K562 (cell line): ENCODE results near the gene KLK13. TPM values are rescaled to one million over a fixed set of nuclear protein-coding genes. Genes with fewer than 3 reads are reported as not detected.
A peak's percentile ranks its signal among the peaks of the same experiment; 100 is the strongest.

Experiments
- ATAC-seq: fragments of 200-7000 bp; cut with Tn5 transposase; 3 replicates; pipeline ENCODE4 v1.9.1; 2020; ENCODE audit warnings: moderate library complexity
- BruUV-seq: library from RNA; stranded (reverse); fragments of 400-500 nt; replicated peaks from 2 replicates; lab custom pipeline; 2021; lab: Mats Ljungman, UMichigan
- CTCF ChIA-PET: fragments of 300-600 bp; formaldehyde crosslinking; extraction: SDS; loops from one replicate; lab custom pipeline; 2021; ENCODE audit warnings: low intra/inter-chr PET ratio; lab: Yijun Ruan, JAX
- POLR2A ChIA-PET: fragments of 300-600, 350-650 bp; sonication (Branson Sonifier 250); formaldehyde crosslinking; extraction: SDS; loops from one replicate; lab custom pipeline; 2021; ENCODE audit warnings: antibody characterized with exemption, inconsistent platforms; lab: Yijun Ruan, JAX
- DNase-seq, 4 experiments: peaks; one replicate each; pipeline versions ENCODE4 v3.0.0 to v3.0.0-alpha.2; 2011 to 2018; ENCODE audit warnings: low spot score in 3 of 4, mixed read lengths in 3 of 4; ENCODE audit errors: extremely low read depth in 1 of 4
- FAIRE-seq: peaks from 2 replicates; lab custom pipeline; 2011; peaks lifted over from hg19 to GRCh38; lab: Jason Lieb, UNC
- H2AFZ ChIP-seq: 2 replicates; pipeline ENCODE4 v1.6.0; 2011; ENCODE audit warnings: low read depth, low read length, control low read depth, inconsistent platforms
- H3K27ac ChIP-seq: fragments of 200-600 bp; 3 replicates; pipeline ENCODE4 v1.8.0; 2011; ENCODE audit warnings: low read depth, mild to moderate bottlenecking, control low read depth, inconsistent platforms, low read length, moderate library complexity, mixed read lengths; ENCODE audit errors: extremely low read depth
- H3K27me3 ChIP-seq, 2 experiments: fragments of 300-600 bp in 1 of 2; 2 replicates in 1 of 2; 3 replicates in 1 of 2; pipeline versions ENCODE4 v1.6.0 to v1.8.0; 2011; ENCODE audit warnings: inconsistent platforms in 2 of 2, low read length in 2 of 2, mild to moderate bottlenecking in 1 of 2, mixed read lengths in 1 of 2, moderate library complexity in 1 of 2; ENCODE audit not compliant: control insufficient read depth in 2 of 2, insufficient read depth in 2 of 2
- H3K36me3 ChIP-seq: fragments of 300-600 bp; 3 replicates; pipeline ENCODE4 v1.8.0; 2011; ENCODE audit warnings: mild to moderate bottlenecking, low read length, inconsistent platforms; ENCODE audit not compliant: control insufficient read depth, insufficient read depth
- H3K4me1 ChIP-seq, 2 experiments: fragments of 200-600 bp in 1 of 2; replicated peaks in 1 of 2; 2 replicates in 1 of 2; 3 replicates in 1 of 2; pipeline versions ENCODE4 v1.5.1 to v1.8.0; 2011; ENCODE audit warnings: inconsistent platforms in 2 of 2, low read length in 2 of 2, mild to moderate bottlenecking in 1 of 2, mixed read lengths in 1 of 2, moderate library complexity in 1 of 2; ENCODE audit not compliant: control insufficient read depth in 2 of 2, insufficient read depth in 2 of 2
- H3K4me2 ChIP-seq: 2 replicates; pipeline ENCODE4 v1.6.1; 2011; ENCODE audit warnings: low read length, control low read depth, inconsistent platforms, mixed read lengths; ENCODE audit not compliant: insufficient read depth
- H3K4me3 ChIP-seq: fragments of 200-600 bp; sonication (generic), shearing (Covaris generic); 2 replicates; pipeline ENCODE4 v1.5.1; 2016; ENCODE audit warnings: control low read depth, inconsistent platforms
- H3K79me2 ChIP-seq: fragments of 200-600 bp; 3 replicates; pipeline ENCODE4 v1.8.0; 2011; ENCODE audit warnings: low read length, inconsistent platforms; ENCODE audit not compliant: control insufficient read depth, insufficient read depth
- H3K9ac ChIP-seq, 2 experiments: 2 replicates each; pipeline versions ENCODE4 v1.6.0 to v1.6.1; 2011; ENCODE audit warnings: low read depth in 2 of 2, low read length in 2 of 2, control low read depth in 1 of 2, inconsistent platforms in 1 of 2, mild to moderate bottlenecking in 1 of 2, mixed read lengths in 1 of 2; ENCODE audit not compliant: insufficient read depth in 1 of 2
- H3K9me1 ChIP-seq: one replicate; pipeline ENCODE4 v1.6.0; 2011; ENCODE audit warnings: inconsistent platforms, mild to moderate bottlenecking, low read length, moderate library complexity; ENCODE audit not compliant: control insufficient read depth, insufficient read depth
- H3K9me3 ChIP-seq: replicated peaks from 2 replicates; pipeline ENCODE4 v1.5.1; 2011; ENCODE audit warnings: low read depth, low read length, inconsistent platforms; ENCODE audit not compliant: control insufficient read depth, insufficient read depth
- H4K20me1 ChIP-seq: replicated peaks from 2 replicates; pipeline ENCODE4 v1.6.1; 2011; ENCODE audit warnings: low read length, inconsistent platforms, mixed read lengths; ENCODE audit not compliant: control insufficient read depth, insufficient read depth
- CEBPB ChIP-seq: fragments of 450-650 bp; IDR thresholded peaks from 2 replicates; pipeline ENCODE4 v1.6.1; 2016; ENCODE audit warnings: missing genetic modification characterization, missing compliant biosample characterization
- CREB1 ChIP-seq, 2 experiments: sonication (generic) in 1 of 2; formaldehyde crosslinking in 1 of 2; IDR thresholded peaks; 2 replicates each; pipeline versions ENCODE4 v1.6.1 to v1.8.0; 2012 to 2022; ENCODE audit warnings: inconsistent platforms in 1 of 2, mild to moderate bottlenecking in 1 of 2, missing genetic modification reagents in 1 of 2, moderate library complexity in 1 of 2
- GABPB2 ChIP-seq: fragments of 250-450 bp; sonication (Bioruptor Pico); conservative IDR thresholded peaks from 2 replicates; pipeline ENCODE4 v1.5.1; 2021; ENCODE audit warnings: mild to moderate bottlenecking
- L3MBTL2 ChIP-seq: fragments of 450-650 bp; IDR thresholded peaks from 2 replicates; pipeline ENCODE4 v1.6.1; 2016; ENCODE audit warnings: mild to moderate bottlenecking, moderate library complexity
- NCOA1 ChIP-seq: fragments of 450-650 bp; IDR thresholded peaks from 2 replicates; pipeline ENCODE4 v1.6.1; 2016; ENCODE audit warnings: low read depth
- NFIC ChIP-seq: fragments of 450-650 bp; IDR thresholded peaks from 2 replicates; pipeline ENCODE4 v1.6.1; 2017; ENCODE audit warnings: mild to moderate bottlenecking, inconsistent platforms
- NUFIP1 ChIP-seq: fragments of 450-650 bp; IDR thresholded peaks from 2 replicates; pipeline ENCODE4 v1.6.1; 2018; ENCODE audit not compliant: partially characterized antibody
- ZNF354B ChIP-seq: fragments of 250-450 bp; sonication (Bioruptor Pico); IDR thresholded peaks from 2 replicates; pipeline ENCODE4 v1.4.0; 2020
- ZSCAN29 ChIP-seq: fragments of 450-650 bp; IDR thresholded peaks from 2 replicates; pipeline ENCODE4 v1.6.1; 2017
- WGBS: fragments of 100-300 bp; shearing (Covaris generic); methylation state at CpG from one replicate; pipeline ENCODE4 v1.1.6; 2016; ENCODE audit warnings: low coverage, mixed read lengths; ENCODE audit not compliant: insufficient coverage; ENCODE audit errors: missing lambda C conversion rate; 5-methylcytosine and 5-hydroxymethylcytosine counted together
- in situ Hi-C: fragments of 300-500 bp; cut with MboI; formaldehyde crosslinking; loops from 4 replicates; pipeline ENCODE4 v1.15.0; 2018; ENCODE audit warnings: inconsistent platforms, mixed read lengths
- intact Hi-C: fragments of 100-400 bp; cut with micrococcal nuclease; formaldehyde crosslinking; loops from 2 replicates; pipeline ENCODE4 v1.14.2; 2022
- polyA plus RNA-seq, 8 experiments: library from polyadenylated mRNA; depleted of rRNA in 4 of 8; stranded (reverse) in 5 of 8; unstranded in 3 of 8; fragments of >200 nt; fragmentation: Nextera tagmentation in 2 of 8; fragmentation: Illumina TruSeq in 1 of 8; extraction: Ambion mirVana in 2 of 8; extraction: Trizol in 1 of 8; gene quantifications; 2 replicates each; pipeline versions ENCODE4 v1.2.1 to v1.2.3, GENCODE V29; 2011 to 2014; ENCODE audit warnings: inconsistent platforms in 1 of 8, missing spikeins in 1 of 8
- total RNA-seq, 7 experiments: library from RNA; depleted of rRNA in 6 of 7; stranded (reverse); fragments of >200 nt in 6 of 7; fragmentation: Illumina TruSeq in 2 of 7; extraction: Trizol in 2 of 7; gene quantifications; 2 replicates each; pipeline versions ENCODE4 v1.2.1 to v1.2.3, GENCODE V29; 2011 to 2021; ENCODE audit warnings: low replicate concordance in 1 of 7

The KLK13 gene
- total and polyA plus RNA-seq, 9 of the 15 experiments (the other 6 are each of a cell fraction or from before 2014, with no cell fraction given), result 0.72 to 9.0 (median 2.3) TPM

GRCh38 chr19:51090471-51090870 lies 25.6 kb upstream of the KLK13 start:
- DNase-seq (no peak), ATAC-seq (no peak), FAIRE-seq (no peak)
- no TSS peak for BruUV-seq
- 0 out of 2 replicates have a peak, but pooled peaks cover 5% of the 10 kb centered on the region for H4K20me1 ChIP-seq
- no peak overlapping the region for H3K9ac ChIP-seq
- no peak overlapping the region for H3K4me3 ChIP-seq
- no peaks in the 10 kb centered on the region for H3K36me3 ChIP-seq
- H3K27me3 ChIP-seq, result peaks cover 17 to 47% of the 10 kb centered on the region in 2 experiments; a peak in 3 of 5 replicates
- TF ChIP-seq ZNF354B (no peak), CREB1 (IDR thresholded peaks at IDR 0.05) (no peak), CREB1 (CRISPR knock-in tag; IDR thresholded peaks at IDR 0.05) (no peak), L3MBTL2 (peak; percentile 27), ZSCAN29 (no peak), GABPB2 (CRISPR knock-in tag) (no peak)
- H3K9me1 ChIP-seq, result peaks cover 4% of the 10 kb centered on the region
- POLR2A ChIA-PET, result interaction anchor here (0.6 kb wide), 1 partner anchor 278 kb away, joined by 4 read pairs; no protein-coding TSS in a partner anchor
- in situ Hi-C loops (loop anchor here (5.0 to 10.0 kb wide), 3 partner anchors 68 to 386 kb away; no protein-coding TSS in a partner anchor), intact Hi-C loops (loop anchor here (5.0 kb wide), 1 partner anchor 383 kb away; no protein-coding TSS in a partner anchor)
- H3K27ac ChIP-seq, result no peak overlapping the region
- WGBS, result 0% methylated on average over 4 of the region's 8 CpGs
- 0 out of 2 replicates have a peak overlapping the region, but pooled peaks have one; percentile 1 for H3K4me2 ChIP-seq
- CTCF ChIA-PET, result no interaction called here
- H2AFZ ChIP-seq, result no peak overlapping the region
- no peaks in the 10 kb centered on the region for H3K9me3 ChIP-seq
- no peaks in the 10 kb centered on the region for H3K79me2 ChIP-seq
- H3K4me1 ChIP-seq, result peaks cover 0 to 3% of the 10 kb centered on the region in 2 experiments; a peak in 2 of 5 replicates

DNA sequence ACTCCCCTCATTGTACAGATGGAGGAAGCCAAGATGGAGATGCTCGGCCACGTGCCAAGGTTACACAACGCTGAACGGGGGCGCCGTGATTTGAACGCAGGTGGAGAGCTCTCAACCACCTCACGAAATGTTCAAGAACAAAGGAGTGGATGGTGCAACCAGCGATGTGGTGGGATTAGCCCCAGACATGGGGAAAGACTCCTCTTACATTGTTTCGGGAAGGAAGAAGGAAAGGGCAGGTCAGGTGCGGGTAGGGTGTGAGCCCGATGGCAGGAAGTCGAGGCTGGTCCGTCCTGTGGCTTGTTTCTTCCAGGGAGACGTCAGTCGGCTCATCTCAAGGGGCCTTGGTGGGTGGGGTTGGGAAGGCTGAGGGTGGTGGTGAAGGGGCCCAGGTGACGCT lies 24.9 kb upstream of the KLK13 start:
- intact Hi-C loops, result loop anchor here (5.0 kb wide), 1 partner anchor 382 kb away; no protein-coding TSS in a partner anchor

More for the DNA sequence above, 24.9 kb upstream of the KLK13 start:
- peaks cover 17 to 51% of the 10 kb centered on the region in 2 experiments; a peak in 3 of 5 replicates for H3K27me3 ChIP-seq
- in situ Hi-C loops, result loop anchor here (5.0 to 10.0 kb wide), 3 partner anchors 67 to 385 kb away; no protein-coding TSS in a partner anchor
- H3K9me3 ChIP-seq, result no peaks in the 10 kb centered on the region
- H4K20me1 ChIP-seq, result 0 out of 2 replicates have a peak, but pooled peaks cover 5% of the 10 kb centered on the region
- FAIRE-seq (no peak), ATAC-seq (no peak), DNase-seq (no peak)
- BruUV-seq, result no TSS peak
- H3K27ac ChIP-seq, result no peak overlapping the region
- ChIA-PET POLR2A (interaction anchor here (0.6 kb wide), 1 partner anchor 278 kb away, joined by 4 read pairs; no protein-coding TSS in a partner anchor), CTCF (no interaction called here)
- peaks cover 0 to 3% of the 10 kb centered on the region in 2 experiments; a peak in 1 of 5 replicates for H3K4me1 ChIP-seq
- 6% methylated on average over 16 of the region's 17 CpGs for WGBS
- TF ChIP-seq NUFIP1 (no peak), NFIC (peak; percentile 36; the same call in 1 of the 2 replicates), CEBPB (tag) (0 out of 2 replicates have a peak, but pooled peaks have one; percentile 8), L3MBTL2 (0 out of 2 replicates have a peak, but pooled peaks have one; percentile 12), NCOA1 (no peak)
- H2AFZ ChIP-seq, result no peak overlapping the region
- H3K4me2 ChIP-seq, result no peak overlapping the region
- H3K9ac ChIP-seq, result no peak overlapping the region
- H3K9me1 ChIP-seq, result peaks cover 4% of the 10 kb centered on the region
- H3K79me2 ChIP-seq, result no peaks in the 10 kb centered on the region
- H3K4me3 ChIP-seq, result no peak overlapping the region
- H3K36me3 ChIP-seq, result no peaks in the 10 kb centered on the region
